ENCODE measurements around the gene MRPL58.
A peak's percentile ranks its signal among the peaks of the same experiment; 100 is the strongest.
"Not testable (repeated sequence)": the region's sequence is repeated elsewhere in the genome, so short reads cannot be mapped to it uniquely, and the experiment has no call there.

MRPL58 gene

DNA sequence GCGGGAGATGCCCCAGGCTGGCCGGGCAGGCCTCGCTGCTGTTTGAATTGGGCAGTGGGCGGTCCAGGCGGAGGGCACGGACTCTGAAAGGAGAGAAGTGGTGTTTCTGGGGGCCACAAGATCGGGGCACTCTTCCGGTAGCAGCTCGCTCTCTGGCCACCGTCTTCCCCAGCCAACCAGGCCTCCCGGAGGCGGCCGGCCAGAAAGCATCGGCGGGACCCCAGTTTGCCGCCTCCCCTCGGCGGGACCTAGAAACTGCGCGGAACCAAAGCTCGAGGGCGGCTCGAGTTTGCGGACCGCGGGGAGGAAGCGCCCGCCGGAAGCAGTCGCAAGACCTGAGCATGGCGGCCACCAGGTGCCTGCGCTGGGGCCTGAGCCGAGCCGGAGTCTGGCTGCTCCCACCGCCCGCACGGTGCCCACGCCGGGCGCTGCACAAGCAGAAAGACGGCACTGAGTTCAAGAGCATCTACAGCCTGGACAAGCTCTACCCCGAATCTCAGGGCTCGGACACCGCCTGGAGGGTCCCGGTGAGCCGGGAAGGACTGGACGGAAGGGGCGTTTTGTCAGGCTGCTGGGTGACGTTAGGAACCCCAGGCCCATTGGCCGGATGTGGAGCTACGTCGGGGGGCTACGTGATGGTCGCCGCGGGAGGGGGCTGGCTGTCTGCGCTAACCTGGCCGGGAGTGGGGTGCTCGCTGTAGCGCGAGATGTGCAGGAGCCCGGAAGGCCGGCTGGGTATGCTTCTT lies at the start of gene MRPL58:
TSS of gene MRPL58 (plus strand) at position 325 of the 746 bp plus-strand sequence. CDS start at position 342, 17 bp downstream.
- DNase-seq (ENCODE audit: low spot score): peak; percentile 87

DNA sequence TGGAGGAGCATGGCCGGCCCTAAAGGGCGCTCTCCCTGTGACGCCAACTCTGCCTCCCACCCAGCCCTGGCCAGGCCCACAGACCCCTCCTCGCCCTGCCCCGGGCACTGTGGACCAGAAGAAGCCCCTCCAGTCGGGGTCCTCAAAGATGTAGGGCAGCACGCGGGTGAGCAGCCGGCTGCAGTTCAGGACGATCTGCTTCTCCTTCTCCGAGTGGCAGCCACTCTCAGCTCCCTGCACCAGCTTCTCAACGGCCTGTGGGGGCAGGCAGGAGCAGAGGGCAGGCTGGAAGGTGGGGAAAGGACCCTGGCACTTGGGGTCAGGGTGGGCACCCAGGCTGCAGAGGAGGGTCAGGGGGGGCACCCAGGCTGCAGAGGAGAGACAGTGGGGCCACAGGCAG lies 48.8 kb upstream of the MRPL58 start:
- no peak for DNase-seq (ENCODE audit: low spot score)

DNA sequence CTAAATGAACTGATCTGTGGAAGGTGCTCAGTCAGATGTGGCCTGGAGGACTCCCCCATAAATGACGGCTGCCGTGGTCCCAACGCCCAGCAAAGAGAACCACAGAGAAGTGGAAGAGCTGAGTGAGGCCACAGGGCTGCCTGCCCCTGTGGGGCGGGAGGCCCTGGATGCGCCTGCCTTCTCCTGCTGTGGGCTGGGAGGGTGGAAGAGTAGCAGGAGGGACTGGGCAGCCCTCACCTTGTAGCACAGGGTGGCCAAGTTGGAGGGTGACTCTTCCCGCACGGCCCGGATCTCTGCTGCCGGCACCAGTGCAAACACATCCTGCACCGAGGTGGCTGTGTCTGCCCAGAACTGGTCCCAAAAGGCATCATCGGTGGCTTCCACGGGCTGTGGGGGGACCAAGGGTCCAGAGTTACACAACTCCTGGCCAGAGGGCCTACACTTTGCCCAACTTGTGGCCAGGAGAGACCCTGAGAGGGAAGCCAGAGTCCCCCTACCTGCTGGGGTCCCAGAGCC lies 48.2 kb upstream of the MRPL58 start:
- no peak for DNase-seq (ENCODE audit: low spot score)

DNA sequence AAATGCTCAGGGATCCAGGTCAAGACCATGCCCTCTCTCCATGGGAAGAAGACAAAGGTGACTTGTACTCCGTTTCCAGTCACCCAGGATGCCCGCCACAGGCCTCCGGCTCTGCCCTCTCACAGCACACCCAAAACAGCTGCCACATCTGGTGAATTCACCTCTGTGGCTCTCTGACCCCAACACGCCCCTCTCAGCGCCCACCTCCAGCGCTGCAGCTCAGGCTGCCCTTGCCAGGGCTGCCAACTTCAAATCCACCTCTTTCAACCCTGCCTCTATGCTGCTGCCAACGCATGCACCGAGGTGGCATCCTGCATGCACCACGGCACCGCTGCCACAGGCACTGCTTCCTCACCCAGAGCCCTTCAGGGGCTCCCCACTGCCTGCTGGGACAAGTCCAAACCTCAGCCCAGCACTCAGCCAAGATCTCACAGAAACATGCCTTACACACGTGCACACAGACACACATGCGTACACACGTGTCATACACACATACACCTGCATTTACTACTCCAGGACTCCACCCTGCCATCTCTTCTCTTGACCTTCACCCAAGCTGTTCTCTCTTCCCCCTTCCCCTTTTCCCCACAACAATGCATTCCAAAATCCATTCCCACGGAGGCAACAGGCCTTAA lies 47.4 kb upstream of the MRPL58 start:
- DNase-seq (ENCODE audit: low spot score): no peak

DNA sequence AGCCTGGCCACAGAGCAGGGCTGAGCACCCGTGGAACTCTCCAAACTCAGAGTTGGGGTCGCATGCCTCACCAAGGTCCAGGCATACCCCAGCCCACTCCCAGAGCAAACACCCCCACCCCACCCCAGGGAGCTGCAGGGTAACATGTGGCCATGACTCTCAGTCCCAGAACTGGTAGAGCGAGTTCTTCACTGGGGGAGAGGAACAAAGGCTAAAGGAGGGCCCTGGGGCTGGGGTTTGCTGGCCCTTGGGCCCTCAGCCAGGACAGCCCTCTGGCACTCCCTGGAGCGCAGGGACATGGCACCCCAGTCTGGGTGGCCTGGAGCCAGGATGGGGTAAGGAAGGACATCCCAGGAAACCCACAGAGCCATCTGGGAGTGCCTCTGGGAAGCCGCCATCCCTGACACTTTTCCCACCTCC lies 44.1 kb upstream of the MRPL58 start:
- DNase-seq (ENCODE audit: low spot score): no peak

DNA sequence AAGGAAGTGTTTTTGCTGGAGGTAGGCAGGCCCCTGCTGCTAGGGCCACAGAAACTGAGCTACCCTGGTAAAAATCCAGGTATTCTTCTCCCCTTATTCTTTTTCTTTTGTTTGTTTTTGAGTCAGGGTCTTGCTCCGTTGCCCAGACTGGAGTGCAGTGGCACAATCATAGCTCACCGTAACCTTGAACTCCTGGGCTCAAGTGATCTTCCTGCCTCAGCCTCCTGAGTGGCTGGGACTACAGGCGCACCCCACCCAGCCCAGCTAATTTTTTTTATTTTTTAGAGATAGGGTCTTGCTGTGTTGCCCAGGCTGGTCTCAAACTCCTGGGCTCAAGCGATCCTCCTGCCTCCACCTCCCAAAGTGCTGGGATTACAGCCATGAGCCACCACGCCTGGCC lies 43.0 kb upstream of the MRPL58 start:
- not testable (repeated sequence) for DNase-seq (ENCODE audit: low spot score)

DNA sequence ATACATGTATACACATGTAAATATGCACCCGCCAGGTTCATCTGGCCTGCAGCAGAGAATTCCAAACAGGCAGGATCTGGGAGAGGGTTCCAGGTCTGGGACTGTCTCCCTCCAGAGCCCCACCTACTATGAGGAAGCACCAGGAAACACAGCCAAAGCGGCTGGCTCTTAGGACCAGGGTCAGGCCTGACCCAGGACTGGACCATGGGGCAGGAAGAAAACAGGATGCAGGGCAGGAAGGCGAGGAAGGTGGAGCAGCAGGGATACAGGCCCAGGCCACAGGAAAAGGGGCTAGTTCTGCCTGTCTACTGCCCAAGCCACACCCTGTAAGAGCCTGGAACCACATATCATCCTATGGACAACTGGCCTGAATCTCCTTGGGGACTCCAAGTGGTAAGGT lies 42.1 kb upstream of the MRPL58 start:
- DNase-seq (ENCODE audit: low spot score): no peak

DNA sequence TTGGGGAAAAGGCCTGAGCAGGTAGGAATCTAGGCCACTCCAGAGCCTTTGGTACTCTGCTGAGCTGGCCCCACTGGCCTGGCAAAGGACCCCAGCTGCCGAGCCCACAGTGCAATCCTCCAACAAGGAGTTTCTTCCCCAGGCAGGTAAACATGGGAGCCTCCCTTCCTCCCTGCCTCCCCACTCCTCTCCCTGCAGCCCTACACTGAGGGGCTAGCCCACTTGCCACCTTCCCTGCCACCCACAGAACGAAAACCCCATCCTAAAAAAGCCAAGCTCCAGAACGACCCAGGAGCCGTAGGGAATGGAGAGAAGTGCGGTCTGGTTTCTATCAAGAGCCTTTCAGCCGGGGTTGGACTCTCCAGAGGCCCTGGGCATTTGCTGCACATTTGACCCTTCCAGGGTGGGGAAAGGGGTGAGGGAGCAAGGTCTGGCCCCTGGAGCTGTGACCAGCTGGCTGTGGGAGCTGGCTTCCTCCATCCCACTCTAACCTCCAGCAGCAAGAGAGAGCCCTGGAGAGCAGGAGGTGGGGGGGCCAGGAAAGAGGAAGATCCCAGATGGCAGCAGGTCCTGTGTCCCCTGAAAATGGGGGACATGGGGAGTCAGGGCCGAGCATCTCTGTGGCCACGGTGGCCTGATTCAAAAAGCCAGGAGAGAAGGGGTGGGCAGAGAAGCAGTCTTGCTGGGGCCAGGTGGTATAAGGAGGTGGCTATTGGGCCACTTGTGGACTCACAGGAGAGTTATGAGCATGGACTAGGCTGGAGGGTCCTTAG lies 41.2 kb upstream of the MRPL58 start:
- no peak for DNase-seq (ENCODE audit: low spot score)

DNA sequence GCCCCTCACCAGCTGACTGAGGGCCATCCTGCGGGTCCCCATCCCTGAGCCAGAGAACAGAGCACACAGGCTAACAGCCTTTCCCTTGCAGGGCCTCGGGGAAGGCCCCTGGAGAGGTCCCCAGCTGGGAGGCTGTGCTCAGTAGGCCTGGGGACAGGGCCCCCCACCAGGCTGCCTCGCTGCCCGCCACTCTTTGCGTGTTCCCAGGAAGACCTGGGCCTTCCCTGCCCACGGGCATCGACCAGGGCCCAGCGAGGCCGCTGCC lies 40.7 kb upstream of the MRPL58 start:
- no peak for DNase-seq (ENCODE audit: low spot score)

DNA sequence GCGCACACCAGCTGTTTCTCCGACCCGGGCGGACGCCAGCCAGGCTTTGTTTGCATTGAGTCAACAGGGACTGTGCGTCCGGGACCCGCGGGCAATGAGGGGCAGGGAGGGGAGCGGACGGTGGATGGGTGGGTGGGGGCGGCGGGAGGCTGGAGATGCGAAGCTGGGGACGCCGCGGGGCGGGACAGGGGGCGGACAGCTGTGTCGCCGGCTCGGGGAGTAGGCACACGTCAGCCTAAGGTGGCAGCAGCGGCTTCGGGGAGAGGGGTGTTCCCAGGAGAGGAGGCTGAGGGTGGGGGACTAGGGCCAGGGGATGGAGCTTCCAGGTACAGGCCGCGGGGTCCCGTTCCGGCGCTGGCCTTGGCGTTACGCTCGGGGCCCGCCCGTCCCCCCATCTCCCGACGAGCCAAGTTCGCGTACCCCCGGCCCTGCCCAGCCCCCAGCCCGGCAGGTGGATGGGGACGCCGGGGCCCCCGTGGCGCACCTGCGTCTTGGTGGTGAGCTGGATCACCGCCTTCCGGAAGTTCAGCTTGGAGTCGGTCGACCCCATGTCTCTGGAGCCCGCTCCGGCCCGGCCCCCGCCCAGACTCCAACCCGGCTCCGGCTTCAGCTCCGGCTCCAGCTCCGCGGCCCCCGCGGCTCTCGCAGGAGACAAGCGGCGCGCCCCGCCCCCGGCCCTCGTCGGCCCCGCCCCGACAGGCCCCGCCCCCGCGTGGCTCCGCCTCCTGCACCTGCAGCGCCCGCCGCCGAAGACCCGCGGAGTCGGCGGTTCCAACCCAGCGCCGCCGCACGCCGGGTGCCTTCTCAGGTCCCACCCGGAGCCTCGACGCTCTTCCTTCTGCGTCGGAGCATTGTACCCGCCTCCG lies 40.1 kb upstream of the MRPL58 start, which contains the start of gene HID1:
TSS of gene HID1 (minus strand) at position 653 of the 866 bp plus-strand sequence. CDS start at position 550, 103 bp downstream.
- peak; percentile 58 for DNase-seq (ENCODE audit: low spot score)

DNA sequence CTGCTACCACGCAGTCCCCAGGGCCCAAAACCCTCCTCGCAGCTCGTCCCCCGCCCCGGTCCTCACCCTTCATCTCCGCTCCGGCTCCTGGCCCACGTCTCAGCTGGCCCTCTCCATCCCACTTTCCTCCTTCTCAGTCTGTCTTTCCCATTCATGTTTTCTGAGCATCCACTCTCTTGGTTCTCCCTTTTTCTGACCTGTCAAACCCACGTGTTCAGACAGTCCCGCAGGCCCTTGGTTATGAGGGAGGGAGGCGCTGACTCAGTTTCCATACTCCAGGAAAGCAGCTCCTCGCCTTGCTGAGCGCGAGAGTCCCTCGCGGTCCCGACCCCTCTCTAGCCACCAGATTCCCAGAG lies 39.5 kb upstream of the MRPL58 start:
- no peak for DNase-seq (ENCODE audit: low spot score)

DNA sequence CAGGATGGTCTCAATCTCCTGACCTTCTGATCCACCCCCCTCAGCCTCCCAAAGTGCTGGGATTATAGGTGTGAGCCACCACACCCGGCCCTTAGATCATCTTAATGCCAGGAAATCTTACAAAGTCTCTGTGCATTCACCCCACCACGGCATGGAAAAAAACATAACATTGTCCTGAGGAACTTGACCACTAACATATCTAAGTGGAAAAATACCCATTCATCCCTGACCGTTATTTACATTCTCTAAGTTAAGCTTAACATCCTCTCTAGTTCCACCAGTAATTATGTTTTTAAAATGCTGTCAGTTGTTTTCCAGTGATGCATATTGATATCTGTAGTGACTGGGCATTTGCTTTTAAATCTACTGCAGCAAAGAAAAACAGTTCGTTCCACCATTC lies 36.5 kb upstream of the MRPL58 start:
- DNase-seq (ENCODE audit: low spot score): no peak

DNA sequence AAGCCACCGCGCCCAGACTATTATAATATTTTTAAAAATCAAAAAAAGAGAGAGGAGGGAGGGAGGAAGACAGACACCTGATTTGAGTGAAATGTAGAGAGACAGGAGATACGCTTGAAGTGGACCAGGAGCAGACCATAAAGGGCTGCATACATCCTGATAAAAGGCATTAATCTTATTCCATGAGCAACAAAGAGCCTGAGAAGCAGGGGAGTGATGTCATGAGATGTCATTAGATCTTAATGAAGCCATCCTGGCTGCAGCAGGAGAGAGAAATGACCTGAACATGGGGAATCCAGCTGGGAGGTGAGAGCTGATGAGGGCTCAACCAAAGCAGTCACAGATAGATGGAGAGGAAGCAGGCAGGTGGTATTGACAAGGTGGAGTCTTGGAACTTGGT lies 34.7 kb upstream of the MRPL58 start:
- no peak for DNase-seq (ENCODE audit: low spot score)

DNA sequence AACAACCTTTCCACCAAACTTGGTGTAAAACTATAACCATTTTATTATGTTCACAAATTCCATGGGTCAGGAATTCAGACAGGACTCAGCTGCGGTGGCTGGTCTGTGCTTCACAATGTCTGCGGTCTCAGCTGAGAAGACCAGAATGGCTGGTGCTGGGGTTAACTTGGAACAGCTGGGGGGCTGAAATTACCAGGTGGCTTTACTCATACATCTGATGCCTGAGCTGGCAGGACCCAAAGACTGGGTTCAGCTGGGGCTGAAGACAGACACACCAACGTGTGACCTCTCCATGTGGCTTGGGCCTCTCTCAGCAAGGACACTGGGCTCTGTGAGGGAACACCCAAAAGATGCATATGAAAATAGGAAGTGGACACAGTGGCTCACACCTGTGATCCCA lies 34.2 kb upstream of the MRPL58 start:
- DNase-seq (ENCODE audit: low spot score): no peak

DNA sequence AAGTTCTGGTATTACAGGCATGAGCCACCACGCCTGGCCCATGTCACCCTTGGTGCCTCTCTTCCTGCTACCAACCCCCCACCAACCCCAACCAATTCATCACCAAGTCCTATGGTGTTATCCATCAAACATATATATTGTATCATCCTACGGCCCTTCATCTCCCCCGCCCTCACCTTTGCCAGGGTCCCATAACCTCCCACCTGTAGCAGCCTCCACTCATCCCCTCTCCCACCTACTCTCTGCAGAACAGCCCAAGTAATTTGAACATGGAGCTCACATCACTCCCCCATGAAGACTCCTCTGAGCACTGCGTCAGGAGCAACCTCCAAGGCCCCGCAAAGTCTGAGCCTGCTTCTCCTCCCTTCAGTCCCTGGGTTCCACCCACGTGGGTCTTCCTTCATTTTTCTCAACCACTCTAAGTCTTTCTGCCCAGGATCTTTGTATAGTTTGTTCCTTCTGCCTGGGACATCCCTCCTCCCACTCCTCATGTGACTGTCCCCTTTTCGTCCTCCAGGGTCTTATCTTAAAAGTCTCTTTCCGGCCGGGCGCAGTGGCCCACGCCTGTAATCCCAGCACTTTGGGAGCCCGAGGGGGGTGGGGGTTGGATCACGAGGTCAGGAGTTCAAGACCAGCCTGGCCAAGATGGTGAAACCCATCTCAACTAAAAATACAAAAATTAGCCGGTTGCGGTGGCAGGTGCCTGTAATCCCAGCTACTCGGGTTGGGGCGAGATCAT lies 32.9 kb upstream of the MRPL58 start:
- no peak for DNase-seq (ENCODE audit: low spot score)

DNA sequence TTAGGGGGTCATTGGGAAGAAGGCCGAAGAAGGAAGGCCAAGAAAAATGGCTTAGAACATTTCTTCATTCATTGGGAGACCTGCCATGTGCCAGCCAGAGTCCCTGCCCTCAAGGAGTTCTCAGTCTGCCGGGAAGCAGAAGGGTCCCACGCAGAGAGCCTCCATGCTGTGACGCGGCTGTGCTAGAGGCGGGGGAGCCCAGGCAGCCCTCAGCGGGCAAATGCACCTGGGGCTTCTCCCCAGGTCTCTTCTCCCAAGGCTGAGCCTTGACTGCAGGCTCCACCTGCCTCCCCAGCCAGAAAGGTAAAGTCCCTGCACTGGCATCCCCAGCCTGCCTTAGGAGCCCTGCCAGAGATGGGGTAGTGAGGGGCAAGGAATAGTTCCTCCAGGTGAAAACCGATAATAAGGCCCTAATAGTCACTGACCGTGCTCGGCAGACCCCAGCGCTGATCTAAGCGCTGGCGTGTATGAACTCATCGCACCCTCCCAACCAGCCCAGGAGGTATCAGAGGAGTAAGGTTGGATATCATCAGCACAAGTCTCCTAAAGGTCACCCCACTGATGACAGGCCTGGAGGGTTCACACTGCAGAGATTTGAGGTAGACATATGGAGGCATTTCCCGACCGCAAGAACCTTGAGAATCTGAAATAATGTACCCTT lies 31.0 kb upstream of the MRPL58 start:
- DNase-seq (ENCODE audit: low spot score): no peak

DNA sequence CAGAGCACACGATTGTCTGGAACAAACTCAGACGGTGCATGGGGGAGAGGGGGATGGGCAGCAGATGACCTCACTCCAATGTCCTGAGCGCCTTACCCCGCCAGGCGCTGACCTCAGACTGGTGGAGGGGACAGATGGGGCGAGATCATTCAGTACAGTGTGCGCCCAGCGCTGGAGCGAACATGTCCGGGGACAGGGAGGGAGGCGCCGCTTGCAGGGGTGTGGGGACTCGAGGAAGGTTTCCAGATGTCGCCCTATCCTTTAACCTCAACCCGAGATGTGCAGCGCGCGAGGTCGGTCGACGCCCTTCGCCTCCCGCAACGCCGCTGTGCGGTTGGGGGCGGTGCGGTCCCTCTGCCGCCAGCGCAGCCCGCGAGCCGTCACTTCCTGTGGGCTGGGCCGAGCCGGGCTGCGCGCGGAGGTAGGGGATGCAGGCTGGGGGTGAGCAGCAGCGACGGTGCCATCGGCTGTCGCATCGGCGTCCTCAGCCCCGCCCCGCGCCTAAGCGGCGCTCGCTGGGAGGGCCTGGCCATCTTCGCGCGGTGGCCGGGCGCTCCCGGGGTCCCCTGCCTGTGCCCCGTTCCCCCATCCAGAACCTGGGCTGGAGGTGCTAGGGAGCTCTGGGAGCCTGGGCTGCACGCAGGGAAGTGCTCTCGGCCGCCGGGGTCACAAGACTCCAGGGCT lies 30.3 kb upstream of the MRPL58 start:
- peak; percentile 86 for DNase-seq (ENCODE audit: low spot score)

DNA sequence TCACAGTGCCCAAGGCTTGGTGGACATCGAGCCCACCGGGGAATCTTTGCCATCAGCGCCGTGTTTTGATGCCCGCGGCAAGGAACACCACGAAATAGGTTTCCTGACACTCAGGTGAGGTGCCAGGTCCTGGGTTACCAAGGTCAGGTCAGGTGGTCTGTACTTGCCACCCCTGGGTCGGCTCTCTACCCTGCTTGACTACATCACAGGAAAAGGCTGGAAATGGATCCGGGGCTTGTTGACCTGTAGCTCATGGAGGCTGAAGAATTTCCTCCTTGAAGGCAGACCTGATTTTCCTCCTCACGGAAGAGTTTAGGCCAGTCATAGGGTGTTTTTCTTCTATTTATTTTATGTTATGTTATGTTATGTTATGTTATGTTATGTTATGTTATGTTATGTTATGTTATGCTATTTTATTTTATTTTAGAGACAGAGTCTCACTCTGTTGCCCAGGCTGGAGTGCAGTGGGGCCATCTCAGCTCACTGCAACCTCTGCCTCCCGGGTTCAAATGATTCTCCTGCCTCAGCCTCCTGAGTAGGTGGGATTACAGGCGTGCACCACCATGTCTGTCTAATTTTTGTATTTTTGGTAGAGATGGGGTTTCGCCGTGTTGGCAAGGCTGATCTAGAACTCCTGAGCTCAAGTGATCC lies 29.7 kb upstream of the MRPL58 start:
- DNase-seq (ENCODE audit: low spot score): peak; percentile 46

DNA sequence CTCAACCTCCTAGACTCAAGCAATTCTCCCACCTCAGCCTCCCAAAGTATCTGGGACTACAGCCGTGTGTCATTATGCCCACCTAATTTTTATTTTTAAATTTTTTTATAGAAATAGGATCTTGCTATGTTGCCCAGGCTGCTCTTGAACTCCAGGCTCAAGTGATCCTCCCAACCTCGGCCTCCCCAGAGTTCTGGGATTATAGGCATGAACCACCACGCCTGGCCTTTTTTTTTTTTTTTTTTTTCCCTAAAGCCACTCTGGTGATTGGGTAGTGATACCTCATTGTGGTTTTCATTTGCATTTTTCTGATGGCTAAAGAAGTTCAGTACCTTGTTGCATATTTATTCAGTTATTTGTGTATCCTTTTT lies 26.3 kb upstream of the MRPL58 start:
- DNase-seq (ENCODE audit: low spot score): no peak

DNA sequence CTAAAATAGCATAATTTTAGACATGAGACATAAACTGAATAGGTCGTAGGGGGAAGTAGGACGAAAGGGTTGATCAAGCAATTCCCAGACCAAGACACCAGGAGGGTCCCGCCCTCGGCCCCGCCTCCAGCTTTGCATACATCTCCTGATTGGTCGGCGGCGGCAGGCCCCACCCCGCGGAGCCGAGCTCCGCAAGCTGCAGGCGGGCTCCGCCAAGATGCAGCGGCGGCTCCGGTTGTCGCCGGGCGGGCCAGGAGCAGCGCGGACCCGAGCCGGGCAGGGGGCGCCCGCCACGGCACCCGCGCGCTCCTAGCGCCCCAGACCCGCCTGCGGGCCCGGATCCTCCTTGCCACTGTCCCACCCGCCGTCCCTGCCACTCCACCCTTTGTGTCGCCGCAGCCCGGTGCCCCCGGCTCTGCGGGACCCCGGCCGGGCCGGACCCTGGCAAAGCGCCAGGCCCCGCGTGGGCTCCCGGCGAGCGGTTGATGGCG lies 25.0 kb upstream of the MRPL58 start, which contains the start of gene CDR2L:
TSS of gene CDR2L (plus strand) at position 215 of the 491 bp plus-strand sequence. CDS start 412 bp downstream, outside the sequence.
- DNase-seq (ENCODE audit: low spot score): peak; percentile 95

Measured in RKO (cell line).